HEK293 (cell line): ENCODE data around the gene TMEM179.

Experiments
- CTCF ChIA-PET: fragments of 350-600 bp; formaldehyde crosslinking; extraction: SDS; loops from one replicate; lab custom pipeline; 2021; ENCODE audit warnings: antibody characterized with exemption; lab: Yijun Ruan, JAX
- POLR2A ChIA-PET: fragments of 300-600 bp; formaldehyde crosslinking; extraction: SDS; loops from one replicate; lab custom pipeline; 2020; ENCODE audit warnings: antibody characterized with exemption, inconsistent platforms; lab: Yijun Ruan, JAX
- H3K27ac ChIP-seq: fragments of 200-500 bp; sonication (Bioruptor generic); 2 replicates; pipeline ENCODE4 v1.5.1; 2014; ENCODE audit warnings: low read depth, low read length, control low read depth, inconsistent platforms; ENCODE audit errors: extremely low read depth
- H3K36me3 ChIP-seq, 2 experiments: fragments of 200-500 bp in 1 of 2; sonication (Bioruptor generic) in 1 of 2; 1 replicate in 1 of 2; 2 replicates in 1 of 2; pipeline ENCODE4 v1.5.1; 2014 to 2017; ENCODE audit warnings: inconsistent platforms in 2 of 2, low read length in 2 of 2; ENCODE audit not compliant: control insufficient read depth in 2 of 2, insufficient read depth in 1 of 2
- H3K4me1 ChIP-seq: fragments of 200-500 bp; sonication (Bioruptor generic); 2 replicates; pipeline ENCODE4 v1.5.1; 2014; ENCODE audit warnings: mild to moderate bottlenecking, low read length, inconsistent platforms; ENCODE audit not compliant: control insufficient read depth, insufficient read depth
- H3K4me3 ChIP-seq: 2 replicates; pipeline ENCODE4 v1.5.1; 2011; ENCODE audit warnings: low read depth, mild to moderate bottlenecking, control low read depth, low read length, moderate library complexity
- H3K9me3 ChIP-seq: fragments of 200-500 bp; sonication (Bioruptor generic); 2 replicates; pipeline ENCODE4 v1.5.1; 2014; ENCODE audit warnings: low read depth, low read length, inconsistent platforms; ENCODE audit not compliant: control insufficient read depth, insufficient read depth
- BCL11B ChIP-seq: fragments of 450-650 bp; formaldehyde crosslinking; IDR thresholded peaks from 2 replicates; pipeline ENCODE4 v1.5.1; 2016; ENCODE audit warnings: low read depth, missing biosample characterization, missing genetic modification characterization
- GLIS1 ChIP-seq: fragments of 450-650 bp; formaldehyde crosslinking; IDR thresholded peaks from 2 replicates; pipeline ENCODE4 v1.5.1; 2016; ENCODE audit warnings: missing biosample characterization, missing genetic modification characterization
- GLIS2 ChIP-seq: fragments of 450-650 bp; formaldehyde crosslinking; IDR thresholded peaks from 2 replicates; pipeline ENCODE4 v1.5.1; 2016; ENCODE audit warnings: missing biosample characterization, missing genetic modification characterization
- KLF16 ChIP-seq: fragments of 450-650 bp; formaldehyde crosslinking; IDR thresholded peaks from 2 replicates; pipeline ENCODE4 v1.5.1; 2017; ENCODE audit warnings: missing biosample characterization, missing genetic modification characterization
- KLF9 ChIP-seq: fragments of 450-650 bp; formaldehyde crosslinking; IDR thresholded peaks from 2 replicates; pipeline ENCODE4 v1.5.1; 2016; ENCODE audit warnings: missing biosample characterization, missing genetic modification characterization, low read depth
- SP2 ChIP-seq: fragments of 450-650 bp; formaldehyde crosslinking; IDR thresholded peaks from 2 replicates; pipeline ENCODE4 v1.5.1; 2016; ENCODE audit warnings: missing biosample characterization, missing genetic modification characterization
- YY2 ChIP-seq: fragments of 450-650 bp; formaldehyde crosslinking; IDR thresholded peaks from 2 replicates; pipeline ENCODE4 v1.5.1; 2016; ENCODE audit warnings: missing biosample characterization, missing genetic modification characterization
- ZIC2 ChIP-seq: fragments of 450-650 bp; formaldehyde crosslinking; IDR thresholded peaks from 2 replicates; pipeline ENCODE4 v1.5.1; 2016; ENCODE audit warnings: missing biosample characterization, missing genetic modification characterization
- ZNF398 ChIP-seq: fragments of 450-650 bp; formaldehyde crosslinking; IDR thresholded peaks from 2 replicates; pipeline ENCODE4 v1.5.1; 2017; ENCODE audit warnings: missing biosample characterization, missing genetic modification characterization
- ZNF473 ChIP-seq: fragments of 450-650 bp; formaldehyde crosslinking; IDR thresholded peaks from 2 replicates; pipeline ENCODE4 v1.5.1; 2017; ENCODE audit warnings: missing biosample characterization, missing genetic modification characterization
- ZNF548 ChIP-seq: fragments of 450-650 bp; formaldehyde crosslinking; IDR thresholded peaks from 2 replicates; pipeline ENCODE4 v1.5.1; 2016; ENCODE audit warnings: missing biosample characterization, missing genetic modification characterization
- ZNF561 ChIP-seq: fragments of 450-650 bp; IDR thresholded peaks from 2 replicates; pipeline ENCODE4 v1.5.1; 2018; ENCODE audit warnings: missing biosample characterization, missing genetic modification characterization, borderline replicate concordance
- ZNF600 ChIP-seq: fragments of 450-650 bp; formaldehyde crosslinking; IDR thresholded peaks from 2 replicates; pipeline ENCODE4 v1.5.1; 2016; ENCODE audit warnings: missing biosample characterization, missing genetic modification characterization
- ZNF639 ChIP-seq: fragments of 450-650 bp; formaldehyde crosslinking; IDR thresholded peaks from 2 replicates; pipeline ENCODE4 v1.5.1; 2016; ENCODE audit warnings: missing biosample characterization, missing genetic modification characterization
- ZSCAN30 ChIP-seq: fragments of 450-650 bp; IDR thresholded peaks from 2 replicates; pipeline ENCODE4 v1.5.1; 2018; ENCODE audit warnings: missing biosample characterization, mild to moderate bottlenecking, missing genetic modification characterization, moderate library complexity
- ZSCAN5A ChIP-seq: fragments of 450-650 bp; formaldehyde crosslinking; IDR thresholded peaks from 2 replicates; pipeline ENCODE4 v1.5.1; 2016; ENCODE audit warnings: missing biosample characterization, missing genetic modification characterization

TMEM179 gene

GRCh38 chr14:104555430-104556255 is 48.9 kb downstream of the TMEM179 start:
- ChIA-PET POLR2A (no interaction called here), CTCF (interaction anchor here (0.7 to 1.1 kb wide), 2 partner anchors 8 to 191 kb away, joined by 3 to 5 read pairs; no protein-coding TSS in a partner anchor)
- no peaks in the 10 kb centered on the region for H3K9me3 ChIP-seq
- H3K27ac ChIP-seq, result no peak overlapping the region
- H3K4me3 ChIP-seq, result no peak overlapping the region
- H3K4me1 ChIP-seq, result no peaks in the 10 kb centered on the region
- no peaks in the 10 kb centered on the region for H3K36me3 ChIP-seq
- TF ChIP-seq ZSCAN30 (tag by site-specific recombination), result no peak
- TF ChIP-seq ZNF600 (tag by site-specific recombination), result no peak
- no peak for TF ChIP-seq ZNF473 (tag by site-specific recombination)
- no peak for TF ChIP-seq GLIS2 (tag by site-specific recombination)
- no peak for TF ChIP-seq SP2
- no peak for TF ChIP-seq KLF16 (tag by site-specific recombination)
- TF ChIP-seq GLIS1 (tag by site-specific recombination), result no peak
- no peak for TF ChIP-seq YY2 (tag by site-specific recombination)
- no peak for TF ChIP-seq KLF9 (tag by site-specific recombination)
- TF ChIP-seq ZNF639 (tag by site-specific recombination), result no peak
- TF ChIP-seq ZNF548 (tag by site-specific recombination), result no peak
- no peak for TF ChIP-seq ZNF398 (tag by site-specific recombination)
- no peak for TF ChIP-seq ZNF561 (tag by site-specific recombination)

- Histone ChIP-seq H3K36me3 (no peaks in the 10 kb centered on the region), H3K4me1 (no peaks in the 10 kb centered on the region)
- CTCF ChIA-PET, result interaction anchor here (0.7 to 1.4 kb wide), 4 partner anchors 9 to 394 kb away, joined by 3 to 6 read pairs (median 4); no protein-coding TSS in a partner anchor
- peak; percentile 6; the same call in 1 of the 2 replicates for TF ChIP-seq ZIC2 (tag by site-specific recombination)
- TF ChIP-seq BCL11B (tag by site-specific recombination), result no peak
- TF ChIP-seq ZSCAN5A (tag by site-specific recombination), result no peak
- TF ChIP-seq, all 188 proteins: peak for 1
- no peaks in the 10 kb centered on the region for H3K9me3 ChIP-seq
- no peak overlapping the region for H3K27ac ChIP-seq
- POLR2A ChIA-PET, result no interaction called here
- no peak overlapping the region for H3K4me3 ChIP-seq
Measured at GRCh38 chr14:104554608-104555429, 49.8 kb downstream of the TMEM179 start.
